HG02938 (cell line): ENCODE measurements around the gene NCOA4.
"Not testable (repeated sequence)": the region's sequence is repeated elsewhere in the genome, so short reads cannot be mapped to it uniquely, and the experiment has no call there.

Experiments
- ATAC-seq: cut with Tn5 transposase; IDR thresholded peaks from one replicate; pipeline ENCODE4 v1.9.1; 2021; ENCODE audit warnings: mild to moderate bottlenecking, moderate library complexity; ENCODE audit not compliant: unreplicated experiment

NCOA4 gene

GRCh38 chr10:46022978-46023702 lies 7.3 kb downstream of the NCOA4 start:
- peak; percentile 75 for ATAC-seq

DNA sequence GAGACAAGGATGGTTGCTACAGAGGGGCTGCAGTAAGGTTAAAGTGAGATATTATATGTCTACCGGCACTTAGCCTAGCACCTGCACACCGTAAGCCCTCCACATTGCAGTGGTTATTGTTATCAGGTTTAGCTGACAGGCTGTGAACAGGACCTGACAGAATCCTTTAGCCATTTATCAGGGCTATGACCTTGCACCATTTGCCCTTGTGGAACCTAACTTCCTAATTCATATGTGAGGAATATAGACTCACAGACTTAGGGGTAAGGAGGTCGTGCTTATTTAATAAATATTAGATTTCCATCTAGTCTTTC lies 10.1 kb downstream of the NCOA4 start:
- ATAC-seq, result no peak

DNA sequence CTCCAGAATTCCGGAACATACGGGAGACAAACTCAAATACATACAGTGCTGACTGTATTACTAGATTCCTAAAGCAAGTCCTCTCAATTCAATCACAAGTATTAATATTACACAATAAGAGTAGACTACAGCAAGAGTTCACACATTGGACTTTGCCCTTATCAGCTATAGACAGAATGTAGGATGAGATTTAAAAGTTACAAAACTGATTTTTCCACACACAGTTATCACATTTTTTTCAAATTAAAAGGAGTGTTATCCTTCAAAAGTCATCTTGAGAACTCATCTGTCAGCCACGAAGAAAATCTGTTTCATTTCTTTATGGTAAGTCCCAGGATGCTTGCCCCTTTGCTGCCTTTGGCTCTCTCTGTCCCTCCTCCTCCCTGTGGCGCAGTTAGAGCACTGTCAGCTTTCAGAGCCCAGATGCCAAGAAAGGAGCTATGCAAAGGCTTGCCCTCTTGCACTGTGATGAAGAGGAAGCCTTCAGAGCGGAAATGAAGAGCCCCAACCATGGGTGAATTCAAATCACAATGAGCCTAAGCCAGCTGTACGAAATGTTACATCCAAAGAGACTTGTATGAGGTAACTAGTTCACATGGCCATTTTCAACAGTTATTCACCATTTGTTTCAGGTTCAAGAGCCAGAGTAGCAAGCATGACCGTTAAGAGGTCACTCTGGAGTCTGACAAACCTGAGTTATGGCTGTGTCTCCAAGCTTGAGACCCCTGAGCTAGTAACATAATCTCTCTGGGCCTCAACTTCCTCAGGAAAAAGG lies 10.7 kb downstream of the NCOA4 start:
- ATAC-seq, result no peak

- no peak for ATAC-seq
These were observed 11.3 kb downstream of the NCOA4 start for GRCh38 chr10:46019177-46019528.

GRCh38 chr10:46018453-46019176 lies 11.8 kb downstream of the NCOA4 start:
- ATAC-seq, result no peak

GRCh38 chr10:46017733-46018132 lies 12.7 kb downstream of the NCOA4 start:
- no peak for ATAC-seq

GRCh38 chr10:46016811-46017210 lies 13.6 kb downstream of the NCOA4 start:
- no peak for ATAC-seq

DNA sequence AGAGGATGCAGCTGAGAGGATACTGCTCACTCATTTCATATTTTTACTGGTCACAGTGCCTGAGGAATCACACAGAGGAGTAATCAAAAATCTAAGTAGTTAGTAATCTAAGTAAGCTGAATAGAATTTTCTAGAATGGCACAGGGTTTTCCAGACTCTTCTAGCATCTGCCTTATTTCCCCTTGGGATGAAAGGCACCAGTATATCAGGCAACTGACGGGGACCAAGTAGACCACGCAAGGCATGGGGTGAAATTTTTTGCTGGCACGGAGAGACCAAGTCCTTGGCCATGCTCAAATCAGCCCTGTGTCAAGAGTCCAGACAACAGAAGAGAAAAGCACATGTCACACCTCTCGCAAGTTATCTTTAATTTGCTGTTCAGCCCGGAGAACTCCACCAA lies 14.2 kb downstream of the NCOA4 start:
- no peak for ATAC-seq

DNA sequence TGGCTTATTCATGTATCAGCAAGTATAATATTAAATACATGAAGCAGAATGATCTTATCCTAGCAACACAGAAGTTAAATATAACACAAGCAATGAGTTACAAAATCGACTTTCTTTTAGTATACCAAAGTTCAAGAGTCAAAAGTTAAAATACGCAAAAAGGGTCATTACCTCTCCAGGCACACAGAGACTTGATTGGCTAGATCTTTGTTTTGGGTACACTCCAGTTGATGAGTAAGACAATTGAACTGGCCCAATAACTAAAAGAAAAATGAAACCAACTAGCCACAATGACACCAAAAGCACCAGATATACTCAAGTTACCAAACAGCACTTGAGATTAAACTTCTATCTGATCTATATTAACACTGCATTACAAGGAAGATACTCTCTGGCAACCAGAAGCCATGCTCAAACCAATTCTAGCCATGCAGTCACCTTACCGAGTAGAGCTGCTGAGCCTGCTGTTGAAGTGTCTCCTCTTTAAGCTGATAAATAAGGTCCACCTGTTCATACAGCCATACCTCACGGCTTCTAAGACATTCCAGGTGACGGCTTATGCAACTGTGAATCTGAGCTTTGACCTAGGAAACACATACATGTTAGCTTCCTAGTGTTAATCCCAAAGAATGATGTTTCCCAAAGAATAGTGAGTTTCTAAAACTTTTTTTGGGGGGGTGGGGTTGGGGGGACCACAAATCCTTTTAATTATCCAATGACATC lies 15.6 kb downstream of the NCOA4 start:
- no peak for ATAC-seq

DNA sequence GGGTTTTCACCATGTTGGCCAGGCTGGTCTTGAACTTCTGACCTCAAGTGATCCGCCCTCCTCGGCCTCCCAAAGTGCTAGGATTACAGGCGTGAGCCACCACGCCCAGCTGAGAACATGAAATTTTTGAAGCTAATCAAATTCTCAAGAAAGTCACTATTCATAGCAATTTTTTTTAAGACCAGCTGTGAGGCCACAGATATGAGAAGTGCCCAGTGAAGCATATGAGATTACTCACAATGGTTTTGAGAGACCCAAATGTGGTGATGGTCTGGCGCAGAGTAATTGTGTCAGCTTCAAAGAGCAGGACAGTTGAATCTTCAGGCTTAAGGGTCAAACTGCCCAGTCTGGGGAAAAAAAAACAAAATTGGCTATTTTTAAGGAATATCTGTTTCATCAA lies 16.2 kb downstream of the NCOA4 start:
- ATAC-seq, result no peak

- ATAC-seq, result no peak
These were observed 17.7 kb downstream of the NCOA4 start for GRCh38 chr10:46012746-46013145.

GRCh38 chr10:46006219-46006618 lies 24.2 kb downstream of the NCOA4 start:
- no peak for ATAC-seq

GRCh38 chr10:46005383-46005782 lies 25.0 kb downstream of the NCOA4 start:
- ATAC-seq, result no peak

GRCh38 chr10:46004963-46005362 lies 25.5 kb downstream of the NCOA4 start:
- ATAC-seq, result no peak

GRCh38 chr10:46002916-46003693 lies 27.3 kb downstream of the NCOA4 start:
- ATAC-seq, result no peak

DNA sequence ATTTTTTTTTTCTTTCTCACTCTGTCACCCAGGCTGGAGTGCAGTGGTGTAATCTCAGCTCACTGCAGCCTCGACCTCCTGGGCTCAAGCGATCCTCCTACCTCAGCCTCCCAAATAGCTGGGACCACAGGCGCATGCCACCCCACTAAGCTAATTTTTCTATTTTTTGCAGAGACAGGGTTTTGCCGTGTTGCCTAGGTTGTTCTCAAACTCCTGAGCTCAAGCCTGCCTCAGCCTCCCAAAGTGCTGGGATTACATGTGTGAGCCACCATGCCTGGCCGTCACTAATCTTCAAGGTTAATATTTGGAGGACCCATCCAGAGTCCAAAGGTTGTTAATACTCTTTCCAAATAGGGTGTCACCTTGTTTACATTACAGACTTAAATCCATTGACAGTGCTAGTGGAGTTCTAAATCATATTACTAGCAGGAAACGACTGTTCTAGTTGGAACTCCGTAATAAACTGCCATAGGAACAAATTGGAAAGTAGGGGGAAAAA lies 28.2 kb downstream of the NCOA4 start:
- not testable (repeated sequence) for ATAC-seq

DNA sequence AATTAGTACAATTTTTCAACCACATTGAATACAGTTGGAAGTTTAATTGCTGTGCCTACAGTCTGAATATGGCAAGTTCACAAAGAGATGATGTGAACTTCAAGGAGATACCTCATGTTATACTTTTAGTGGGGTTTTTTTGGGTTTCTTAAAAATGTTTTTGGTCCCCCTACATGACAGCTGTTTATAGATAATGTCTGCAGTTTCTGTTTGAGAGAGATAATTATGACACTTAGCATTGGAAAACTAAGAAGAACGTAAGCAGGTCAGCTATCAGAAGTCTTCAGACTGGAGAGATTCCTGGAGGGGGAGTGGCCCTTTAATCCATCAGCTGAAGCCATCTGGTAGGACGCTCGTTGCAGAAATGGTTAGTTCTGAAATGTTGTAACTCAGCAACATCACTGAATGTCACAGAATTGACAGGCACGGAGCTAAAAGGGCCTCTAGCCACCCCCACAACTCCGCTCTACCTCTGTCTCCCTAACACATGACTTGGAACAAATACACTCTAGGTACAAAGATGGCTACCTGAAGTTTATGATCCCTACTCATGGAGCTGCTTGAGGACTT lies 29.2 kb downstream of the NCOA4 start:
- no peak for ATAC-seq

GRCh38 chr10:46000538-46000937 lies 29.9 kb downstream of the NCOA4 start:
- ATAC-seq, result no peak

DNA sequence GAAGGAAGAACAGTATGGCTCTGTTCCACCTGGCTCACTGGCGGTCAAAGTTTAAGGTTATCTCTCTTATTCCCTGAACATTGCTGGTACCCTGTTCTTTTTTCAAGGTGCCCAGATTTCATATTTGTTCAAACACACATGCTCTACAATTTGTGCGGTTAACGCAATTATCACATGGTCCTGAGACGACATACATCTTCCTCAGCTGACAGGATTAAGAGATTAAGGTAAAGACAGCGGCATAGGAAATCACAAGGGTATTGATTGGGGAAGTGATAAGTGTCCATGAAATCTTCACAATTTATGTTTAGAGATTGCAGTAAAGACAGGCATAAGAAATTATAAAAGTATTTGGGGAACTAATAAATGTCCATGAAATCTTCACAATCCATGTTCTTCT lies 30.5 kb downstream of the NCOA4 start:
- ATAC-seq, result not testable (repeated sequence)
